GM19328 (cell line): Measurements from ENCODE around the gene OLAH.

Experiments used
- ATAC-seq: cut with Tn5 transposase; IDR thresholded peaks from one replicate; pipeline ENCODE4 v1.9.1; 2021; ENCODE audit warnings: mild to moderate bottlenecking, moderate library complexity; ENCODE audit not compliant: unreplicated experiment

Gene OLAH

GRCh38 chr10:15122477-15123030, 78.8 kb downstream of the OLAH start:
- no peak for ATAC-seq
